Measurements from ENCODE around the gene SPATA17.
A peak's percentile ranks its signal among the peaks of the same experiment; 100 is the strongest.
"Not testable (repeated sequence)": the region's sequence is repeated elsewhere in the genome, so short reads cannot be mapped to it uniquely, and the experiment has no call there.

Gene SPATA17

GRCh38 chr1:217630711-217631591, at the start of gene SPATA17, which contains the start of gene GPATCH2:
Gene SPATA17 (plus strand): TSS chr1:217631344. CDS start chr1:217631379, 35 bp downstream.
Gene GPATCH2 (minus strand): TSS chr1:217631090. CDS start chr1:217630971, 119 bp downstream.
- DNase-seq = peak; percentile 86
- H3K27me3 ChIP-seq (replicated peaks) = no peaks in the 10 kb centered on the region
- H3K36me3 ChIP-seq (replicated peaks) = no peaks in the 10 kb centered on the region
- TF ChIP-seq, protein P1, sequence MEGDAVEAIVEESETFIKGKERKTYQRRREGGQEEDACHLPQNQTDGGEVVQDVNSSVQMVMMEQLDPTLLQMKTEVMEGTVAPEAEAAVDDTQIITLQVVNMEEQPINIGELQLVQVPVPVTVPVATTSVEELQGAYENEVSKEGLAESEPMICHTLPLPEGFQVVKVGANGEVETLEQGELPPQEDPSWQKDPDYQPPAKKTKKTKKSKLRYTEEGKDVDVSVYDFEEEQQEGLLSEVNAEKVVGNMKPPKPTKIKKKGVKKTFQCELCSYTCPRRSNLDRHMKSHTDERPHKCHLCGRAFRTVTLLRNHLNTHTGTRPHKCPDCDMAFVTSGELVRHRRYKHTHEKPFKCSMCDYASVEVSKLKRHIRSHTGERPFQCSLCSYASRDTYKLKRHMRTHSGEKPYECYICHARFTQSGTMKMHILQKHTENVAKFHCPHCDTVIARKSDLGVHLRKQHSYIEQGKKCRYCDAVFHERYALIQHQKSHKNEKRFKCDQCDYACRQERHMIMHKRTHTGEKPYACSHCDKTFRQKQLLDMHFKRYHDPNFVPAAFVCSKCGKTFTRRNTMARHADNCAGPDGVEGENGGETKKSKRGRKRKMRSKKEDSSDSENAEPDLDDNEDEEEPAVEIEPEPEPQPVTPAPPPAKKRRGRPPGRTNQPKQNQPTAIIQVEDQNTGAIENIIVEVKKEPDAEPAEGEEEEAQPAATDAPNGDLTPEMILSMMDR (IDR thresholded peaks at IDR 0.05; ENCODE audit: low read depth, low read length, missing control alignments) = peak; percentile 48
- peak within 1 kb of the TSS; percentile 100 for H3K27ac ChIP-seq
- in situ Hi-C loops (cut with HindIII; ENCODE audit: low pct_ligation_motif_present, low sequenced_read_pairs) = no loop called here
- peak within 1 kb of the TSS; percentile 84 for H3K4me3 ChIP-seq (ENCODE audit: low read depth, low read length)

GRCh38 chr1:217584286-217584811, 46.8 kb upstream of the SPATA17 start:
- DNase-seq; H3K4me3 ChIP-seq (ENCODE audit: low read depth, low read length); H3K27me3 ChIP-seq (replicated peaks); in situ Hi-C loops (cut with HindIII; ENCODE audit: low pct_ligation_motif_present, low sequenced_read_pairs); H3K36me3 ChIP-seq (replicated peaks); H3K27ac ChIP-seq: not testable (repeated sequence)

DNA sequence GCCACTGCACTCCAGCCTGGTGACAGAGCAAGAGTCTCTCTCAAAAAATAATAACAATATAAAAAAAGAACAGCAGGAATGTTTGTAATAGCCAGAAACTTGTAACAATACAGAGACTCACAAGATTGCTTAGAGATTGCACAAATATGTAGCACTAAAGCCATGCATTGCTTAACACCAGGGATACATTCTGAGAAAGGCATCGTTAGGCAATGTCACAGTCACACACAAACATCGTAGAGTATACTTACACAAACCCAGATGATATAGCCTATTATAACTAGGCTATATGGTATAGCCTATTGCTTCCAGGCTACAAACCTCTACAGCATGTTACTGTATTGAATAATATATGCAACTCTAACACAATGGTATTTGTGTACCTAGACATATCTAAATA, 45.6 kb upstream of the SPATA17 start:
- Histone ChIP-seq H3K27ac (no peak overlapping the region), H3K4me3 (ENCODE audit: low read depth, low read length) (no peak overlapping the region), H3K36me3 (replicated peaks) (peaks cover 3% of the 10 kb centered on the region), H3K27me3 (replicated peaks) (no peaks in the 10 kb centered on the region)
- DNase-seq = no peak
- in situ Hi-C loops (cut with HindIII; ENCODE audit: low pct_ligation_motif_present, low sequenced_read_pairs) = no loop called here
- TF ChIP-seq, protein P1 (IDR thresholded peaks at IDR 0.05; ENCODE audit: low read depth, low read length, missing control alignments) = no peak

- H3K27me3 ChIP-seq (replicated peaks) = no peaks in the 10 kb centered on the region
- DNase-seq = no peak
- in situ Hi-C loops (cut with HindIII; ENCODE audit: low pct_ligation_motif_present, low sequenced_read_pairs) = no loop called here
- TF ChIP-seq, protein P1 (IDR thresholded peaks at IDR 0.05; ENCODE audit: low read depth, low read length, missing control alignments) = no peak
- peaks cover 3% of the 10 kb centered on the region for H3K36me3 ChIP-seq (replicated peaks)
- H3K27ac ChIP-seq = no peak overlapping the region
- no peak overlapping the region for H3K4me3 ChIP-seq (ENCODE audit: low read depth, low read length)
Observed at GRCh38 chr1:217586586-217586985, 44.6 kb upstream of the SPATA17 start.

GRCh38 chr1:217590598-217590997, 40.5 kb upstream of the SPATA17 start:
- no peaks in the 10 kb centered on the region for H3K27me3 ChIP-seq (replicated peaks)
- in situ Hi-C loops (cut with HindIII; ENCODE audit: low pct_ligation_motif_present, low sequenced_read_pairs) = no loop called here
- H3K36me3 ChIP-seq (replicated peaks) = peaks cover 1% of the 10 kb centered on the region
- H3K27ac ChIP-seq = no peak overlapping the region
- TF ChIP-seq, protein P1 (IDR thresholded peaks at IDR 0.05; ENCODE audit: low read depth, low read length, missing control alignments) = no peak
- H3K4me3 ChIP-seq (ENCODE audit: low read depth, low read length) = no peak overlapping the region
- no peak for DNase-seq

DNA sequence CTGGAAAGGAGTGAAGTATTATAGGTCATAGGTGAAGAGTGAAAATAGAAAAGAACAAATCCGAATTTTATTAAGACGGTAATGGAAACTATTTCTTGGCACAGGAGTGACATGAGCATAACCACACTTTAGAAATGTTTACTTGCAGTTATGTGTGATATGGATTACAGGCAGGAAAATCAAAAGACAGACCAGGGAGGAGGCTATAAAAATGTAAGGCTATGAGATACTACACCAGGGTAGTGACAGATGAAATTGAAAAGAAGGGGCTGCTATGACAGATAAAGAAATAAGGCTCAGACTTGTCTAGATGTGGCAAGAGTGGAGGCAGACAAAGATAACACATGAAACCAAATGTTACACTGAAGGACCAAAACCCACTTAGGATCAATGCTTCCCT, 32.0 kb upstream of the SPATA17 start:
- TF ChIP-seq, protein P1 (IDR thresholded peaks at IDR 0.05; ENCODE audit: low read depth, low read length, missing control alignments) = no peak
- Histone ChIP-seq H3K36me3 (replicated peaks) (no peaks in the 10 kb centered on the region), H3K27ac (no peak overlapping the region), H3K4me3 (ENCODE audit: low read depth, low read length) (no peak overlapping the region), H3K27me3 (replicated peaks) (no peaks in the 10 kb centered on the region)
- in situ Hi-C loops (cut with HindIII; ENCODE audit: low pct_ligation_motif_present, low sequenced_read_pairs) = no loop called here
- no peak for DNase-seq

Measured in brain microvascular endothelial cell (primary cell).